Heart left ventricle (tissue), 16 donors: ENCODE data around the gene NFKB1. TPM values are rescaled to one million over a fixed set of nuclear protein-coding genes. Genes with fewer than 3 reads are reported as not detected.

Experiments
- ATAC-seq, 4 donors: fragments of 200-7000 bp; cut with Tn5 transposase; one replicate each; pipeline ENCODE4 v1.9.1; 2020 to 2022; ENCODE audit warnings: moderate library complexity in 4 of 4, mild to moderate bottlenecking in 3 of 4, moderate number of reproducible peaks in 1 of 4
- DNase-seq, 5 donors: peaks; one replicate each; pipeline ENCODE4 v3.0.0-alpha.2; 2020
- H3K27ac ChIP-seq, 12 donors: fragments of 200-600 bp; sonication (generic) in 4 of 12; one replicate each; pipeline versions ENCODE4 v1.5.0 to v1.8.0; 2016 to 2022; ENCODE audit warnings: mild to moderate bottlenecking in 2 of 12
- H3K27me3 ChIP-seq, 9 donors: fragments of 200-600 bp; sonication (generic) in 2 of 9; one replicate each; pipeline versions ENCODE4 v1.5.1 to v1.8.0; 2016 to 2022; ENCODE audit warnings: mild to moderate bottlenecking in 3 of 9
- H3K36me3 ChIP-seq, 9 donors: fragments of 200-600 bp; sonication (generic) in 2 of 9; one replicate each; pipeline versions ENCODE4 v1.5.0 to v1.8.0; 2018 to 2022; ENCODE audit warnings: mild to moderate bottlenecking in 2 of 9
- H3K4me1 ChIP-seq, 12 donors: fragments of 200-600 bp; sonication (generic) in 4 of 12; one replicate each; pipeline versions ENCODE4 v1.5.0 to v1.8.0; 2016 to 2022; ENCODE audit warnings: mild to moderate bottlenecking in 3 of 12
- H3K4me3 ChIP-seq, 12 donors: fragments of 200-600 bp; sonication (generic) in 4 of 12; one replicate each; pipeline versions ENCODE4 v1.5.0 to v1.8.0; 2017 to 2022; ENCODE audit warnings: mild to moderate bottlenecking in 9 of 12, moderate library complexity in 4 of 12
- H3K9me3 ChIP-seq, 12 donors: fragments of 200-600 bp; sonication (generic) in 4 of 12; one replicate each; pipeline versions ENCODE4 v1.5.0 to v1.8.0; 2016 to 2022; ENCODE audit warnings: mild to moderate bottlenecking in 1 of 12
- POLR2A ChIP-seq, 2 donors: fragments of 450-650 bp; IDR thresholded peaks; one replicate each; pipeline ENCODE4 v1.6.1; 2017; ENCODE audit warnings: antibody characterized with exemption in 2 of 2, mild to moderate bottlenecking in 2 of 2, moderate library complexity in 2 of 2
- WGBS, 4 donors: extraction: QIAGEN DNeasy Blood & Tissue Kit in 2 of 4; methylation state at CpG; one replicate each; pipeline versions ENCODE4 v1.1.5 to v1.1.7; 2013 to 2018; 5-methylcytosine and 5-hydroxymethylcytosine counted together
- intact Hi-C, 10 donors: fragments of 100-400 bp; cut with DNase I; formaldehyde crosslinking; loops; one replicate each; pipeline versions ENCODE4 v1.11.1 to v1.14.2; 2022
- polyA plus RNA-seq, 2 donors: library from polyadenylated mRNA; stranded (reverse); fragments of 200-250 nt; gene quantifications; one replicate each; pipeline ENCODE4 v1.2.3, GENCODE V29; 2013
- total RNA-seq, 9 donors: library from RNA; depleted of rRNA in 2 of 9; stranded (reverse); fragments of >200 nt in 2 of 9; fragmentation: NEBNext Ultra II Directional in 3 of 9; extraction: Animal tissue kit (Norgen Biotek cat#: 25700) in 3 of 9; gene quantifications; one replicate each; pipeline versions ENCODE4 v1.1.0 to v1.2.4, GENCODE V29; 2016 to 2023
- TF ChIP-seq, protein P1 (sequence below), 12 donors: fragments of 200-600 bp; sonication (generic) in 4 of 12; IDR thresholded peaks; one replicate each; pipeline versions ENCODE4 v1.5.0 to v1.8.0; 2018 to 2022; ENCODE audit warnings: antibody characterized with exemption in 12 of 12, mild to moderate bottlenecking in 5 of 12
- donor health status: ischemic (EF 13 %, LVEDD 7.1; RV severe dilation, severe dysfunction).
- donor health status: healthy with polysubstance abuse.
- donor health status: DM: no; HTN: yes; CAD: no.
- donor health status: DM: no; HTN: no; CAD: no.
- donor health status: ischemic (EF 25% LVEDD 6.9; RV normal size, moderate dysfunction).
- donor health status: ischemic (EF 25% LVEDD 5.7; RV mildly dilated, moderate dysfunction).
- donor health status: healthy.
- donor health status: DM: yes; HTN: yes; CAD: no.
- donor health status: ischemic (EF 35%, LVEDD 5.7; RV mildly dilated, moderate dysfunction).
- donor health status: nonischemic (EF 11% LVEDD 7.7; RV severe dilation, severe dysfunction).
- donor health status: DM: yes; HTN: yes; CAD: no.
- donor health status: PGD.
- donor health status: ischemic (EF 29% LVEDD 5.4; RV normal size, mild dysfunction).
- donor health status: nonischemic (EF 23%, LVEDD 6.1; RV moderate dilation, normal function).

Gene NFKB1
- total and polyA plus RNA-seq, 11 donors, result 4.8 to 34.1 (median 19.2) TPM

DNA sequence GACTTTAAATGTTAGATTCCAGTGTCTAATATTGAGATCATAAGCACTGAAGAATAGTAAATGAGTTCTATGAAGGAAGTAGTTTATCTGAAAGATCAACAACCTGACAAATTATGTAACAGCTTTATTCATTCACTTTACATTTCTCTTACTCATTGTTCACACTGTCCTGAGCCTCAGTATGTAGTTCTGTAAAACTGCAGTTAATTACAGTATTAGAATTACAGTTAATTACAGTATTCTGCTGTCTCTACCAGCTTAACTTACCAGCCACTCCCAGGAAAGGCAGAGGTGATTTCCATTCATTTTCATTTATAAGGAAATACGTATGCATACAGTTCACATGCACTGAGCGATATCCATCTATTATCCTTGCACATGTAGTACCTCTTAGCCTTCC is 32.7 kb downstream of the NFKB1 start:
- no peak overlapping the region for H3K4me3 ChIP-seq
- no peaks in the 10 kb centered on the region for H3K27me3 ChIP-seq
- H3K9me3 ChIP-seq, result no peaks in the 10 kb centered on the region
- DNase-seq, result no peak
- intact Hi-C loops, result no loop called here
- H3K36me3 ChIP-seq, result peaks cover 0 to 48% (median 18%) of the 10 kb centered on the region in 9 donors
- peaks cover 0 to 28% (median 0%) of the 10 kb centered on the region in 12 donors for H3K4me1 ChIP-seq
- no peak for ATAC-seq
- TF ChIP-seq, protein P1, sequence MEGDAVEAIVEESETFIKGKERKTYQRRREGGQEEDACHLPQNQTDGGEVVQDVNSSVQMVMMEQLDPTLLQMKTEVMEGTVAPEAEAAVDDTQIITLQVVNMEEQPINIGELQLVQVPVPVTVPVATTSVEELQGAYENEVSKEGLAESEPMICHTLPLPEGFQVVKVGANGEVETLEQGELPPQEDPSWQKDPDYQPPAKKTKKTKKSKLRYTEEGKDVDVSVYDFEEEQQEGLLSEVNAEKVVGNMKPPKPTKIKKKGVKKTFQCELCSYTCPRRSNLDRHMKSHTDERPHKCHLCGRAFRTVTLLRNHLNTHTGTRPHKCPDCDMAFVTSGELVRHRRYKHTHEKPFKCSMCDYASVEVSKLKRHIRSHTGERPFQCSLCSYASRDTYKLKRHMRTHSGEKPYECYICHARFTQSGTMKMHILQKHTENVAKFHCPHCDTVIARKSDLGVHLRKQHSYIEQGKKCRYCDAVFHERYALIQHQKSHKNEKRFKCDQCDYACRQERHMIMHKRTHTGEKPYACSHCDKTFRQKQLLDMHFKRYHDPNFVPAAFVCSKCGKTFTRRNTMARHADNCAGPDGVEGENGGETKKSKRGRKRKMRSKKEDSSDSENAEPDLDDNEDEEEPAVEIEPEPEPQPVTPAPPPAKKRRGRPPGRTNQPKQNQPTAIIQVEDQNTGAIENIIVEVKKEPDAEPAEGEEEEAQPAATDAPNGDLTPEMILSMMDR (IDR thresholded peaks at IDR 0.05), result no peak
- TF ChIP-seq POLR2A (IDR thresholded peaks at IDR 0.05), result no peak
- WGBS, 4 donors, result 93 to 95% (median 93%) methylated on average over 2 of the region's 2 CpGs
- H3K27ac ChIP-seq, result no peak overlapping the region

DNA sequence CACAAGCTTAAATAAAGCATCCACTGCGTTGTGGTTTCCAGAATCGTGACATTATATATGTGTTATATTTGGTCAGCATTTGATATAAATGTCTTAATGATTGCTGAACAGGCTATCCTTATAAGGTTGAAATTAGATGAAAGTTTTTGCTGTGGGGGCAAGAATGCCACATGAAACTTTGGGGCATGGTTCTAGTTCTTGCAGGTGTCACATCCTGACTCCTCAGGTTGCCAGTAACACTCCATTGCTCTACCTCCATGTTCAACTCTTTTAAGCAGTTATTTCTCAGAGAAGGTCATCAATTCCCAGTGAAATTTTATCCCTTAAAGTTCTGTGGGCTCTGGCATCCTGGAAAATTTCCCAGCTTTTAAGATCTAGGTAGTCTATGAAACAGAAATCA is 33.7 kb downstream of the NFKB1 start:
- WGBS, 4 donors, result 96 to 97% (median 96%) methylated on average over 2 of the region's 2 CpGs
- ATAC-seq (no peak), DNase-seq (no peak)
- Histone ChIP-seq H3K4me3 (no peak overlapping the region), H3K4me1 (peaks cover 0 to 28% (median 0%) of the 10 kb centered on the region in 12 donors), H3K27me3 (no peaks in the 10 kb centered on the region), H3K27ac (no peak overlapping the region), H3K36me3 (peaks cover 0 to 49% (median 21%) of the 10 kb centered on the region in 9 donors), H3K9me3 (no peaks in the 10 kb centered on the region)
- intact Hi-C loops, result no loop called here
- TF ChIP-seq POLR2A (IDR thresholded peaks at IDR 0.05), result no peak
- TF ChIP-seq, protein P1 (IDR thresholded peaks at IDR 0.05), result no peak

DNA sequence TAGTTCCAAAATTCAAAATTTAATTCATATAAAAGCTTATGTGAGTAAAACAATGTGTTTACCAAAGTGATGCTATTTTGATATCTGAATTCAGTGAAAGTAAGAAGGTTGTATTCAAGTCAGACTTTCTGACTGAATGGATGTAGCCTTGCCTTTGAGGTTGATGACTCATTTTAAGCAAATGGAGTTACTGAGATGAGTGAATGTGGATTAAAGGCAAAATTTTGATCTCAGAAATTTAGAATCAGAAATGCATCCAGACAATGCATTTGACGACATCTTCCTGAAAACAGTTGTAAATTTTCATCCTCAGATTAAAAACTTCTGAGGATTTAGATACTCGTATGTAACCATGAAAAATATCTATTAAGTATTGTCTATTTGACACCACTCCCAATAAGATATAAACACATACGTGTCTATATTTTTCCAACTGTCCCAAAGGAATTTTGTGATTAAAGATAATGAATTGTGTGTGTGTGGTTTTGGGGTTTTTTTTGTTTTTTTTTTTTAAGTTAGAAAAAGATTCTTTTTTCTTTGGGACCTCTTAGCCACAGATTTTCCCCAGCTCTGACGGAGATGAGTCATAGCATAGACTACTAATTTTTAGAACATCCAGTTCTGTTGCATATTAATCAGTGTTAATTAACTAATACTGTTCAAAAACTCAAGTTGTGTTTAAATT is 34.4 kb downstream of the NFKB1 start:
- no peak for ATAC-seq

DNA sequence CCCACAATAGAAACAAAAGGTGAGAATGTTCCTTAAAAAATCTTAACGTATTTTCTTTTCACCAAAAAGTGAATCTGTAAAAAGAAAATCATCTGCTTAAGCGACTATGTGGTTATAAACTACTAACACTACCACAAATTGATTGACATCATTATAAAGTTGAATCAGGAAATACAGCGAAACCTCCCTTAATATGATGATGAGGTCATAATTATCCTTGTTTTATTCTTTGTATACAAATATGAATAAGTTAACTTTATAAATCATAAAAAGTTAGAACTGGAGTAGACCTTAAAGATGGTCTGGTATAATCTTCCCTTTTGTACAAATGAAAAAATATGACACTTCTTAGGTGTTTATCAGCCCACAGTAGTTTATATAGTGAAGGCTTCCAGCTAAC is 35.6 kb downstream of the NFKB1 start:
- WGBS, 4 donors, result 89 to 91% (median 90%) methylated on average over 3 of the region's 3 CpGs
- H3K36me3 ChIP-seq, result peaks cover 0 to 48% (median 31%) of the 10 kb centered on the region in 9 donors

More for the DNA sequence above, 34.4 kb downstream of the NFKB1 start:
- Histone ChIP-seq H3K27ac (peak overlapping the region in 1 of 12 donors; percentile 7), H3K9me3 (no peaks in the 10 kb centered on the region), H3K27me3 (no peaks in the 10 kb centered on the region), H3K36me3 (peaks cover 0 to 48% (median 24%) of the 10 kb centered on the region in 9 donors), H3K4me1 (peaks cover 0 to 28% (median 0%) of the 10 kb centered on the region in 12 donors), H3K4me3 (no peak overlapping the region)
- 88 to 92% (median 90%) methylated on average over 4 of the region's 4 CpGs for WGBS, 4 donors
- intact Hi-C loops, result no loop called here
- DNase-seq, result no peak
- no peak for TF ChIP-seq POLR2A (IDR thresholded peaks at IDR 0.05)
- TF ChIP-seq, protein P1 (IDR thresholded peaks at IDR 0.05), result no peak

More for the DNA sequence above, 35.6 kb downstream of the NFKB1 start:
- H3K27ac ChIP-seq, result no peak overlapping the region
- H3K4me3 ChIP-seq, result no peak overlapping the region
- peaks cover 0 to 28% (median 0%) of the 10 kb centered on the region in 12 donors for H3K4me1 ChIP-seq
- TF ChIP-seq POLR2A (IDR thresholded peaks at IDR 0.05), result no peak
- TF ChIP-seq, protein P1 (IDR thresholded peaks at IDR 0.05), result no peak
- no peak for DNase-seq
- intact Hi-C loops, result no loop called here
- ATAC-seq, result no peak
- H3K9me3 ChIP-seq, result no peaks in the 10 kb centered on the region
- H3K27me3 ChIP-seq, result no peaks in the 10 kb centered on the region
